ENCODE data around the gene SRSF3. TPM values are rescaled to one million over a fixed set of nuclear protein-coding genes. Genes with fewer than 3 reads are reported as not detected.

SRSF3 gene
- polyA plus RNA-seq, 1 donor from 2014 or later: 393 TPM

GRCh38 chr6:36598739-36599318 is 4.7 kb downstream of the SRSF3 start:
- Histone ChIP-seq H3K79me2 (replicated peaks; ENCODE audit: insufficient read depth, low read length) (peaks cover 94% of the 10 kb centered on the region), H4K20me1 (ENCODE audit: insufficient read depth) (peaks cover 84% of the 10 kb centered on the region), H3K36me3 (ENCODE audit: insufficient read depth, low read length) (peaks cover 63% of the 10 kb centered on the region), H3K27ac (ENCODE audit: low read length) (no peak overlapping the region), H3F3A (ENCODE audit: insufficient read depth, low read length, poor library complexity, severe bottlenecking) (peaks cover 11% of the 10 kb centered on the region), H3K9me3 (ENCODE audit: low read length) (no peaks in the 10 kb centered on the region), H3K9ac (ENCODE audit: low read length) (no peak overlapping the region), H2AFZ (ENCODE audit: low read depth, low read length) (no peak overlapping the region), H3K9me2 (ENCODE audit: insufficient read depth, low read length) (no peaks in the 10 kb centered on the region), H3K4me2 (ENCODE audit: low read length) (peak overlapping the region; percentile 94), H3K4me3 (ENCODE audit: low read length) (peak overlapping the region; percentile 72), H3K27me3 (ENCODE audit: insufficient read depth, low read depth, low read length) (no peaks in the 10 kb centered on the region)
- no peak for TF ChIP-seq SMC3 (conservative IDR thresholded peaks at IDR 0.05; ENCODE audit: poor library complexity)
- no peak for TF ChIP-seq EP300 (conservative IDR thresholded peaks at IDR 0.05; ENCODE audit: poor library complexity, severe bottlenecking)
- TF ChIP-seq EZH2 (IDR thresholded peaks at IDR 0.05; ENCODE audit: borderline replicate concordance, insufficient read depth, low read length, poor library complexity, severe bottlenecking): no peak
- TF ChIP-seq RAD21 (conservative IDR thresholded peaks at IDR 0.05): no peak
- TF ChIP-seq, protein P1, sequence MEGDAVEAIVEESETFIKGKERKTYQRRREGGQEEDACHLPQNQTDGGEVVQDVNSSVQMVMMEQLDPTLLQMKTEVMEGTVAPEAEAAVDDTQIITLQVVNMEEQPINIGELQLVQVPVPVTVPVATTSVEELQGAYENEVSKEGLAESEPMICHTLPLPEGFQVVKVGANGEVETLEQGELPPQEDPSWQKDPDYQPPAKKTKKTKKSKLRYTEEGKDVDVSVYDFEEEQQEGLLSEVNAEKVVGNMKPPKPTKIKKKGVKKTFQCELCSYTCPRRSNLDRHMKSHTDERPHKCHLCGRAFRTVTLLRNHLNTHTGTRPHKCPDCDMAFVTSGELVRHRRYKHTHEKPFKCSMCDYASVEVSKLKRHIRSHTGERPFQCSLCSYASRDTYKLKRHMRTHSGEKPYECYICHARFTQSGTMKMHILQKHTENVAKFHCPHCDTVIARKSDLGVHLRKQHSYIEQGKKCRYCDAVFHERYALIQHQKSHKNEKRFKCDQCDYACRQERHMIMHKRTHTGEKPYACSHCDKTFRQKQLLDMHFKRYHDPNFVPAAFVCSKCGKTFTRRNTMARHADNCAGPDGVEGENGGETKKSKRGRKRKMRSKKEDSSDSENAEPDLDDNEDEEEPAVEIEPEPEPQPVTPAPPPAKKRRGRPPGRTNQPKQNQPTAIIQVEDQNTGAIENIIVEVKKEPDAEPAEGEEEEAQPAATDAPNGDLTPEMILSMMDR (IDR thresholded peaks at IDR 0.05; ENCODE audit: poor library complexity, severe bottlenecking): no peak
- TF ChIP-seq REST (IDR thresholded peaks at IDR 0.05; ENCODE audit: borderline replicate concordance): no peak
- TF ChIP-seq POLR2AphosphoS5 (IDR thresholded peaks at IDR 0.05): no peak
- TF ChIP-seq TAF1 (IDR thresholded peaks at IDR 0.05; ENCODE audit: low read depth): no peak
- no peak for TF ChIP-seq MXI1 (conservative IDR thresholded peaks at IDR 0.05; ENCODE audit: poor library complexity, severe bottlenecking)

GRCh38 chr6:36599791-36600209 is 5.6 kb downstream of the SRSF3 start:
- H2AFZ ChIP-seq (ENCODE audit: low read depth, low read length): no peak overlapping the region
- H3K9me2 ChIP-seq (ENCODE audit: insufficient read depth, low read length): no peaks in the 10 kb centered on the region
- peak overlapping the region; percentile 72 for H3K4me3 ChIP-seq (ENCODE audit: low read length)
- H3K9me3 ChIP-seq (ENCODE audit: low read length): no peaks in the 10 kb centered on the region
- TF ChIP-seq RAD21 (conservative IDR thresholded peaks at IDR 0.05): no peak
- no peak for TF ChIP-seq REST (IDR thresholded peaks at IDR 0.05; ENCODE audit: borderline replicate concordance)
- no peak for TF ChIP-seq EZH2 (IDR thresholded peaks at IDR 0.05; ENCODE audit: borderline replicate concordance, insufficient read depth, low read length, poor library complexity, severe bottlenecking)
- TF ChIP-seq SMC3 (conservative IDR thresholded peaks at IDR 0.05; ENCODE audit: poor library complexity): no peak
- no peak for TF ChIP-seq MXI1 (conservative IDR thresholded peaks at IDR 0.05; ENCODE audit: poor library complexity, severe bottlenecking)
- no peak for TF ChIP-seq POLR2AphosphoS5 (IDR thresholded peaks at IDR 0.05)
- TF ChIP-seq EP300 (conservative IDR thresholded peaks at IDR 0.05; ENCODE audit: poor library complexity, severe bottlenecking): no peak
- TF ChIP-seq TAF1 (IDR thresholded peaks at IDR 0.05; ENCODE audit: low read depth): no peak
- TF ChIP-seq, protein P1 (IDR thresholded peaks at IDR 0.05; ENCODE audit: poor library complexity, severe bottlenecking): no peak
- H3K79me2 ChIP-seq (replicated peaks; ENCODE audit: insufficient read depth, low read length): peaks cover 99% of the 10 kb centered on the region
- no peak overlapping the region for H3K9ac ChIP-seq (ENCODE audit: low read length)
- no peak overlapping the region for H3K27ac ChIP-seq (ENCODE audit: low read length)
- H4K20me1 ChIP-seq (ENCODE audit: insufficient read depth): peaks cover 93% of the 10 kb centered on the region
- peaks cover 72% of the 10 kb centered on the region for H3K36me3 ChIP-seq (ENCODE audit: insufficient read depth, low read length)
- peak overlapping the region; percentile 54 for H3K4me2 ChIP-seq (ENCODE audit: low read length)
- H3K27me3 ChIP-seq (ENCODE audit: insufficient read depth, low read depth, low read length): no peaks in the 10 kb centered on the region
- peaks cover 11% of the 10 kb centered on the region for H3F3A ChIP-seq (ENCODE audit: insufficient read depth, low read length, poor library complexity, severe bottlenecking)
